ENCODE data around the gene YDJC.

DNA sequence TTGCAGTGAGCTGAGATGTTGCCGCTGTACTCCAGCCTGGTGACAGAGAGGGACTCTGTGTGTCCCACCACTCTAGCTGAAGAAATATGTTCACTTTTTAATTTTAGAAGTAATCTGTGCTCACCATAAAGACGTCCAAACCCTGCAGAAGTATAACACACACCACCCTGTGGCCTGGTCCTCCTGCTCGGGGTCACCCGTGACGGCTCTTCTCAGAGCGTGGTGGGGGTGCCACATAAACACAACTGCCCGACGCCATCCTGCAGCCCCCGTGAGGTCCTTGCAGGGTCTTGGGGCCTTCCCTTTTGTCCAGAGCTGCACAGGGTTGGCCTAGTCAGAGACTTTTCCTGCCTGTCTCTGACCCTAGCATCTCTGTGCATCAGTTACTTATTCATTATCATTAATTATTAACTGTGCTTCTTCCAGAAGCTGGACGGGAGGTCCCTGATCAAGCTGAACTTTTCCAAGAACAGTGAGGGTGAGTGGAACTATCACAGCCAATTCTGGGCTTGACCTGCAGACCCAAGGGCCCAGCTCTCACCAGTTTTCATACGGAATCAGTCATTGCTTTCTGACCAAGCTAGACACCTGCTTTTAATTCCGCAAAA lies 44.9 kb upstream of the YDJC start:
- TF ChIP-seq CTCF (conservative IDR thresholded peaks at IDR 0.05; ENCODE audit: low read depth, low read length), result no peak
- no peak for TF ChIP-seq EZH2phosphoT487 (IDR thresholded peaks at IDR 0.05; ENCODE audit: borderline replicate concordance, low read length)
